Left lobe of liver (tissue), 2 donors: ENCODE measurements around the gene CLIP4. TPM values are rescaled to one million over a fixed set of nuclear protein-coding genes. Genes with fewer than 3 reads are reported as not detected.
"Not testable (repeated sequence)": the region's sequence is repeated elsewhere in the genome, so short reads cannot be mapped to it uniquely, and the experiment has no call there.

Experiments
- ATAC-seq: fragments of 200-7000 bp; cut with Tn5 transposase; one replicate; pipeline ENCODE4 v1.9.1; 2020; ENCODE audit warnings: mild to moderate bottlenecking, moderate library complexity
- DNase-seq: peaks from one replicate; pipeline ENCODE4 v3.0.0-alpha.2; 2020; ENCODE audit warnings: low spot score
- total RNA-seq: library from RNA; stranded (reverse); gene quantifications from one replicate; pipeline ENCODE4 v1.2.1, GENCODE V29; 2021
- donor health status: DM: no; HTN: no; CAD: no; lungs with moderate emphysema.
- donor health status: DM: no; HTN: yes; CAD: no.

CLIP4 gene
- total RNA-seq, 1 donor from 2014 or later: 3.8 TPM

DNA sequence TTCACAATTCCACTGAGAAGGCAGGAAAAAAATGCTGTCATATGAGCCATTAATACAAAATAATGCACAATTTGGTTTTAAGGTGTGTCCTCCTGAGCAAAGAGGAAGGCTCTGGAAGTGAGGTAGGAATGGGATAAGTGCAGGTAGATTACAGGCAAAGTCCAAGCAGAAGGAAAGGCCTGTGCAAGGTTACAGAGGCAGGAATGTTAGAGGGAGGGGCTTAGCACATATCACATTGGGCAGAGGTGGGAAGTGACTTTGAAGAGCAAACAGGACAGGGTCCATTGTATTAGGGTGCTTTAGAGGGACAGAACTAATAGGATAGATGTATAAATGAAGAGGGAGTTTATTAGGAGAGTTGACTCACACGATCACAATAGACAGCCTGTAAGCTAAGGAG is 14.7 kb upstream of the CLIP4 start:
- ATAC-seq (no peak), DNase-seq (no peak)

DNA sequence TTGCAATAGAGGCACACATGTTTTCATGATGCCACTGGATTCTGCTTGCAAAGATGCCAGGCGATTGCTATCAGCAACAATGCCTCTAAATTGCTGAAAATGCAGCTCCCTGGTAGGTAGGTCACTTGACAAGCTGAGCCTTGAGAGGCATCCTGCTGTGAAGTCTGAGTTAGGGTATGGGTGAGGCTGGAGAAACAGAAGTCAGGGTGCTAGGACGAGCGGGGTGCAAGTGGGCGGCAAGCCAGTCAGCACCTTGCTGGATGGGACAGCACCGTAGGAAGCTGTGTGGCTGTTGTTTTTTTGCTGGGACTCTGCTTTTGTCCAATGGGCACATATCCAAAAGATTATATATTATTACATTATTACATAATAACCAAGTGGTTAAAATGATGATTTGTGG is 10.5 kb upstream of the CLIP4 start:
- DNase-seq (no peak), ATAC-seq (no peak)

DNA sequence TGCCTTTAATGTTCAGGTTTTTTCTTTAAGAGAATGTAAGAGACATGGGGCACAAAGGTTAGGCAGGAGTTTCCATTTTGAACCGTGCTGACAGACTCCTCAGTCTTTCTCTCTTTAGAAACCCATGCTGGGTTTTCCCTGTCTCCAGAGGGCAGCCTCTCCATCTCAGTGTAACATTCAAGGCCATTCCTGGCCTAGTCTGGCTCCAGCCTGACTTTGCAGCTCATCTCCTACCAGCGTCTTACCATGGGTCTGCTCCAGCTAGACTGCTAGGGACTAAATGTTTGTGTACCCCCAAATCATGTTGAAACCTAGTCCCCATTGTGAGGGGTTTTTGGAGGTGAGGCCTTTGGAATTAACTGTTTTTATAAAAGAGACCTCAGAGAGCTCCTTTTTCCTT is 9.8 kb upstream of the CLIP4 start:
- ATAC-seq (no peak), DNase-seq (no peak)

DNA sequence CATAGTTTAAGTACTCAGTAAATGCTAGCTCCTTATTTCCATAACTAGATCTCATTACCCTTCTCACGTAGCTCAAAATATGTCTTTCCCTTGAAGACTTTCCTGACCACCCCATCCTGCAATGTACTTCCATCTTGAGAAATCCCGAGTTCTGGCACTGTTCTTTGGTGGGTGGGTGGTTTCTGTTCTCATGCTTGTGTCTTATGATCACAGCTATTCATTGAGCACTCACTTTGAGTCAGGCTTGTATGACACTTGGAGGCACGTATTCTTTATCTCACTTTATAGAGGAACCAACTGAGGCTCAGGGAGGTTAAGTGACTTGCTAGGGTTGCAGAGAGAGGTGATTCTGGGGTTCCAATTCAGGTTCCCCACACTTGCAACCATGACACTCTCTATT is 9.0 kb upstream of the CLIP4 start:
- ATAC-seq: no peak

DNA sequence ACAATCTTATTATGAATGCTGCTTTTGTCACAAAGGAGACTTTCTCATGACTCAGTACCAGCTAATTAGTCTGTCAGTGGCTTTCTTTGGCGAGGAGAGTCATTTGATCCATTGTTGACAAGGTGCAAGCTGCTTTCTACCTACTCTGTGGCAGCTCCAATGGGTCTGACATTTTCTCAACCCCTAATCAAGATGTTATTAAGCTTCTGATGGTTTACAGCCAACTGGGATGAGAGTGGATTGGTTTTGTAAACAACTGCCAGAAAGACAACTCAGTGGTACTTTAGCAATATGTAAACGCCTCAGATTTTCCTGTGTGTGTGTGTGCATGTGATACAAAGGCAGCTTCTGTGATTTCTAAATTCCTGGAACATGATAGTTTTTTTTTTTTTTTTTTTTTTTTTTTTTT is 8.2 kb upstream of the CLIP4 start:
- no peak for ATAC-seq

More for the DNA sequence above, 9.0 kb upstream of the CLIP4 start:
- DNase-seq: no peak

DNA sequence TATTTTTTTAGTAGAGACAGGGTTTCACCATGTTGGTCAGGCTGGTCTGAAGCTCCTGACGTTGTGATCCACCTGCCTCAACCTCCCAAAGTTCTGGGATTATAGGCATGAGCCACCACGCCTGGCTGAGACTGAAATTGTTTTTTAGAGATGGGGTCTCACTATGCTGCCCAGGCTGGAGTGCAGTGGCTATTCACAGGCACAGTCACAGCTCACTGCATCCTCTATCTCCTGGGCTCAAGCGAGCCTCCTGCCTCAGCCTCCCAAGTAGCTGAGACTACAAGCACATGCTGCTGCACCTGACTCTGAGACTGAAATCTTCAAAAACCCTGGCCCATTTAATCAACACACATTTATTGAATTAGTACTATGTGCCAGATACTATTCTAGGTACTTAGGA is 7.7 kb upstream of the CLIP4 start:
- not testable (repeated sequence) for DNase-seq, ATAC-seq

More for the DNA sequence above, 8.2 kb upstream of the CLIP4 start:
- no peak for DNase-seq

DNA sequence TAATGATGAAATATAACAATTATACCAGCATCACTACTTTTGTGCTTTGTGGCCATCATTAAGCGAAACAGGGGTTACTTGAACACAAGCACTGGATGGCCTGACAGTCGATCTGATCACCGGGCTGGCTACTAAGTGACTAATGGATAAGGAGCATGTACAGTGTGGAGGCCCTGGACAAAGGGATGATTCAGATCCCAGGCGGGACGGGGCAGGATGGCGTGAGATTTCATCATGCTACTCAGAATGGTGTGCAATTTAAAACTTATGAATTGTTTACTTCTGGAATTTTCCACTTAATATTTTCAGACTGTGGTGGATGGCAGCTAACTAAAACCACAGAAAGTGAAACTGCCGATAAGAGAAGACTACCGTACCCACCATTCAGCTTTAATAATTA is 7.0 kb upstream of the CLIP4 start:
- DNase-seq (no peak), ATAC-seq (no peak)

DNA sequence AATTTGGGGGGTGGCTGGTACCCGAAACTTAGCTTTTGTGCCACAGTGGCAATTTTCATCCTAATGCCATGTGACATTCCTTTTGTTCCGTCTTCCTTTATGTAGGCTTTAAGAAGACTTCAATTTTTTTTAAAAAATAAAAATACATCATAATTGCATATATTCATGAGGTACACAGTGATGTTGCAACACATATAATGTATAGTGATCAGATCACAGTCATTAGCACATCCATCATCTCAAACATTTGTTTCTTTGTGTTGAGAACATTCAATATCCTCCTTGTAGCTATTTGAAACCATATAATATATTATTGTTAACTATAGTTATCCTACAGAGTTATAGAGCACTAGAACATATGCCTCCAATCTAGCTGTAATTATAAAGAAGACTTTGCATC is 6.0 kb upstream of the CLIP4 start:
- no peak for ATAC-seq
- no peak for DNase-seq

DNA sequence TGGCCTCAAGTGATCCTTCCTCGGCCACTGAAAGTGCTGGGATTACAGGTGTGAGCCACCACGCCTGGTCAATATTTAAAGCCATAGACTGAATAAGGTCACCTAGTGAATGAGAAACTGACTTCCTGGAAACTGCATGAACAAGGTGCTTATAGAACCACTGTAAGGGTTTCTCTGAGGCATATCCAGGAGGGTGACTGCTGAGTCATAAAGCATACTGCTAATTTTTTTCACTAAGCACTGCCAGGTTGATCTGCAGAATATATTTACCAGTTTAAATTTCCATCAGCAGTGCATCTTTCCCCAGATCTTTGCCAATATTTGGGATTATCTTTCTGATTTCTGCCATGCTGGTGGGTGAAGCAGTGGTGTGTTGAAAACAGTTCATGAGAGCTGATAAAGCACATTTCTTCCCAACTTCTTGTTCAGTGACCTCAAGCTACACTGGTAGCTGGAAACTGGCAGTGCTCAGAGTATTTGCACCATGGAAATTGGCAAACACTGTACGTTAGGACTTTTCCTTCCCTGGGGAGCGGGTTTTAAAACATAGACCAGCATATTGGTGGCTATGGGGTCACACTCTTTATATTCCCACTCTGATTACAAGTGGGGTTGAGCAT is 4.2 kb upstream of the CLIP4 start:
- ATAC-seq: no peak

DNA sequence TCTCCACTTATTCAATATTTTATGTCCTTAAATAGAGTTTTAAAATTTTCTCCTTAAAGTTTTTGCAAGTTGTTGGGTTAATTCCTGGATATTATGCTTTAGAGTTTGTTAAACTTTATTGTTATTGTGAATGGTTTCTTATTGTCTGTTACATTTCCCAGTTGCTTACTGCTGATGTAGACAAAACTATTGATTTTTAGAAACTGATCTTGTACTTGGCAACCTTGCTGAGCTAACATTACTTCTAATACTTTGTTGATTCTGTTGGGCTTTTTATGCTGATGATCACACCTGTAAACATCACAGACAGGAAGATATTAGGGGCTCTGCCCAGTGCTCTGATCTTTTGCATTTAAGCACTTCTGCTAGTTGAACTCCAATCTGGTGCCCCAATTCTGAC is 2.8 kb upstream of the CLIP4 start:
- DNase-seq: no peak
- no peak for ATAC-seq

More for the DNA sequence above, 4.2 kb upstream of the CLIP4 start:
- no peak for DNase-seq

DNA sequence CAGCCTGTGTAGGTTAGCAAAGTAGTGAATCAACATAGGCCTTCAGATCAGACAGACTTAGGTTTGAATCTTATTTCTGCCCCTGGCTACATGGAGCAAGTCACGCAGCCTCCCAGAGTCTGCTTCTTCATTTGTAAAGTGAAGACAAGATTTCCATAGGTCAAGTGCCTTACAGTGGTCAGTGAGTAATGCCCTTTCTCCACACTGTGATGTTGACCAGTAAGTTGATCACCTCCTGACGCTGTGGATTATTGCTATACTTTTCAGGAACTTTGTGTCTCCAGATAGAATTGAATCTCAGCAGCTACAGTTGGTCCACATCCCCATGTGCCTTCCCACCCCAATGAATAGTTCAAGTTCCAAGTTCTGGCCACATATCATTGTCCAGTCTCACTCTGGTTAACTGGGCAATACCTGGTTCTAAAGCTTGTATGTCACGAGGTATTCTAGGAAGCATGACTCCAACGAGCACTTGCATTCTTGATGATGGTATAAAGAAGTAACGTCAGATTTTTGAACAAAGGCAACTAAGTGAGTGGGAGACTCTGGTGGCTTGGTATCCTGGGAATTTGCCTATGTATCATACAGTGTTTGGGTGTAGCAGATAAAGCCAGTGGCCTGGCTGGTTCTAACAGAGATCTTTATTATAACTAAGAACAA is 2.1 kb upstream of the CLIP4 start:
- DNase-seq (no peak), ATAC-seq (no peak)

DNA sequence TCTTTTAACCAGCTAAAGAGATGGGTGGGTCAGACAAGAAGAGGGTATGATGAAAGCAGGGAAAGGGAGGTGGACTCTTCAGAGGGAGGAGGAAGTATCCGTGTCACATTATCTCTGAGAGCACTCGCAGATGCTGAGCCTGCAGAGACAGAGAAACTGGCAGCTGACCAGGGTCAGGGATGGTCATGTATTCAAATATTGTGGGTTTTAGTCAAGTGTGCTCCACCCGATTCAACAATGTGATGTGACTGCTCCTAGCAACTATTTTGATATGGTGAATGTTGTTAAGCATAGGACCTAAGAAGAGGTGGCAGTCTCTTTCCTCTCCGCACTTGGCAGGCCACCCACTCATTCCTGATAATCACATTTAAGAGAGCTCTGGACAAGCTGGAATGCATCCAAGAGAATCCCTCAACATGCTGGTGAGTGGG is 1.3 kb upstream of the CLIP4 start:
- ATAC-seq (peak; percentile 25), DNase-seq (no peak)

DNA sequence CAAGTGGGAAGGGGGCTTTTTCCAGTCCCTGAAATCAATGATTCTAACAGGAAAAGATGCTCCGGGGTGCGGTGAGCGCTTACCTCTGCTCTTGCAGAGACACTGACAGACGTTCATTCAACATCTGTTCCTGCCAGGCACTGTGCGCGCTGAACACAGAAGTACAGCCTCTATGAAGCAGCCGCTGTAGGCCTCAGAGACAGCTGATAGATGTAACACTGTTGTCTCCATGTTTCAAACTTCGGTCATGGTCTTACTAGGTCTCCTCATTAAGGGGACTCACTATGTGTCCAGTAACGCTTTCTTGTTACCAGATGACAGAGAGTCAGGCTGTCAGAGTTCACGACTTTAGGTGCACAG is 649 bp upstream of the CLIP4 start:
- DNase-seq: no peak
- ATAC-seq: no peak

DNA sequence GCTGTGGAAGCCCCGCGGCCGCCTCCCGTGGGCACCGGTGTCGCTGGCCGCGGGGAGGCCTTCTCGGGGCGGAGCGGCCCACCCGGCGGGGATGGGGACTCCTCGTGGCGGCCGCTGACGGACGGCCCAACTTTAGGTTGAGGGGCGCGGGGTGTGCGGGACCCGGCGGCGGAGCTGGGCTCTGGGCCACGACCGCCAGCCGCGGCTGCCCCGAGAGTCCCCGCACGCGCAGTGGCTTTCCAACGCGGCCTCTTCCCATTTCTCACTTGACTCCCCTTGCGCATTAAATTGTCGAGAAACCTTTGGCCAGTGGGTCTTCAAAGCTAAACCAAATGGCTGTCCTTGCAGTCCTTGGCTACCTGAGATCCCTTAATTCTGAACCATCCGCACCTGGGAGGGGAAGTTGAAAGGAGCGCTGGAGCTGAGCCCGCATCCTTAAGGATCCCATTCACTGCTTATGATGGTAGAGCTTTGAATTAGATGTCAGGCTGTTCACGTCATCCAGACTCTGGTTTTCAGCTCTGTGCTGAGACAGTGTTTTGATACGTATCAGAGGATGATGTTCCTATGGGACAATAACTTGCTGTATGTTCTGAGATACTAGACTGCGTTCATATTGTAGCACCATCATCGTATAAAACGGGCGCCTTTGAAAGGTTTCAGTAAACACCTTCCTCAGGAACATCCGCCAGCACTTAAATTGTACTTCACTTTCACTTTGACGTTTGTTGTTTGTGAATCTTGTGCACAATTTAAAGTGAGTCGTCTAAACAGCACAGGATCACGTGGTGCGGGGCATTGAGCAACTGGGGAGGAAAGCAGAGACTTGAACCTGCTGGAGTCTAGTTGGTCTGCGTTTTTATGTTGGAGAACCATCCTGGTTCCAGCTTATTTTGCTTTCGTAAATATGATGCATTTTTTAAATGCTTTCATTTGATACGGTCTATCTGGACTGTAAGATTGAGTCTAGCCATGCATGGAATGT is 874 bp downstream of the CLIP4 start:
- DNase-seq (peak; percentile 66), ATAC-seq (peak; percentile 57)

DNA sequence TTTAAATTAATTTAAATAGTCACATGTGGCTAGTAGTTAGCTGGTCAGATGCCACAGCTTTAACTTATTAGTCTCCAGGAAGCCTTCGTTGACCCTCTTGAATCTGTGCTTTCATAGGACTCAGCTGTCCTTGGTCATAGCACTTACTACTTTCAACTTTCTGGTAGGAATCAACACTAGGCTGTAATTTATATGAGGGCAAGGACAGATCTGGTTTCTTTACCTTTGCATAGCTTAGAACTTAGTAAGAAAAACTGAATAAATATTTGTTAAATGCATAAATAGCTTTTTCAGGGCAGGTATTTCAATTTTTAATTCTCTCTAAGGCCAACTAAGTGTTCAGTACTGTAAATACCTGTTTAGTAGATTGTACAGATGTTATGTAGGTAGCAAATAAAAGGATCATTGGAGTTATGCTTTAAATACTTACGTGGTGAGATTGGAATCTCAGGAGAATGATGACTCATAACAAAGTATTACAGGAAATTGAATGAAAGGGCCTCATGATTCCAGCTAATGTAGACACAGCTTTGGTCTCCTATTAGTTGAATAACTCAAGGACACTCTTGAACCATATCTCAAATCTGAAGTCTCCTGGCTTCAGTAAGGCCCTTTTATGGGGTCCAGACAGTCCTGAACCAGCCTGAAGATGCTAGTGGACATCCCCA is 2.6 kb downstream of the CLIP4 start:
- no peak for DNase-seq
- ATAC-seq: no peak

DNA sequence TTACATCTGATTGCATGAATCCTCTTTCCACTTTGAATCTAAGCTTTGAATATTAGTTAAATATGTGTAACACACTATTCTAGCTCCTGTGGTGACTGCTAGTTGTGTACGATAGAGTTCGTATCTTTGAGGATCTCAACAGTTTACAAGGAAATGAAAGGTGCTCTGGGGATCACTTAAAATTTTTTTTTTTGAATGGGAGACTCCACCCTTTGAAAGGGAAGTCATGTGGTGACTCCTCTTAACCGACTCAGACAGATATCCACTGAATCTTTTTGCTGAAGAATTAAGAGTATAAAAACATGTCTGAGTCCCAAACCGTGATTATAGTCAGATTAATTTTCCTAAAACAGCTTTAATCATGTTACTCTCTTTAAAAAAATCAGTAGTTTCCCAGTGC is 4.0 kb downstream of the CLIP4 start:
- ATAC-seq: no peak
- no peak for DNase-seq

DNA sequence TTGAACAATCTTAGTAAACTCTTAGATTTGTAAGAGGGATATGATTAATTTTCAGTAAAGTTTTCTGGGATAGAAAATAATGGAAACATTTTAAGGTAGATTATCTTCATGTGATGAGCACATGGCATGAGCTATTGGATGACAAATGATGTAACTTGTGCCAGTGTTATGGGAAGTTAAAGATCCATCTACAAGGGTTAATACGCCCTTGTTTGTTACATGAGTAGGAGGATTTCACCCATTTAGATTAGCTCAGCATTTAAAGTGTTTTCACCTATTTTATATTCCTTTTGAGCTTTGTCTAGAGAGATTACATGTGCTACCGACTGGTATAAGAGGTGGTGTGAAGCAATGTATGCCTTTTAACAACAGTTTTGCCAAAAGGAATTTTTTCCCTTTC is 5.6 kb downstream of the CLIP4 start:
- ATAC-seq: no peak
- no peak for DNase-seq

DNA sequence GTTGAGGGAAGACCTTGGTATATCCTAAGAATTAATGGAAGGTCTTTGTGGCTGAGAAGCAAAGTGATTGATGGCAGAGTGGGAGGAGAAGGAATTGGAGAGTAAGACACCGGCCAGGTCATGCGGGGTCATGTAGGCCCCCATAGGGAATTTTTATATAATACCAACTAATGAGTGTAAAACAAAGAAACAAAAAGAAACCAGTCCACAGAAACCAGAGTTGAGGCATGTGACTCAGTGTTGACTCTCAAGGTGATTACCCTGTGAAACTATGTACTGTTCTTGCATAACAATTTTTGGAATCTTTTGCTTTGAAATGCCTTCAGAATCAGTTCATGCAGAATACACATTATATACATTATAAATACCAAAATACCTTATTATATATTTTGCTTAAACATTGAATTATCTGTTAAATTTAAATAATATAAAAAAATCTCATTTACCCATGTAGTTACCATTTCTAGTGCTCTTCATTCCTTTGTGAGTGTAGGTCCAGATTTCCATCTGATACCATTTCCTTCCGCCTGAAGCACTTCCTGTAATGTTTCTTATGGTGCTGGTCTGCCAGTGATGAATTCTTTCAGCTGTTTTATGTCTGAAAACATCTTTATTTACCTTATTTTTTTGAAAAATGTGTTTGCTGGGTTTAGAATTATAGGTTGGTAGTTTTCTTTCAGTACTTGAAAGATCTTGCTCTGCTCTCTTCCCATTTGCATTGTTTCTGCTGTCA is 8.6 kb downstream of the CLIP4 start:
- ATAC-seq (peak; percentile 29), DNase-seq (no peak)

DNA sequence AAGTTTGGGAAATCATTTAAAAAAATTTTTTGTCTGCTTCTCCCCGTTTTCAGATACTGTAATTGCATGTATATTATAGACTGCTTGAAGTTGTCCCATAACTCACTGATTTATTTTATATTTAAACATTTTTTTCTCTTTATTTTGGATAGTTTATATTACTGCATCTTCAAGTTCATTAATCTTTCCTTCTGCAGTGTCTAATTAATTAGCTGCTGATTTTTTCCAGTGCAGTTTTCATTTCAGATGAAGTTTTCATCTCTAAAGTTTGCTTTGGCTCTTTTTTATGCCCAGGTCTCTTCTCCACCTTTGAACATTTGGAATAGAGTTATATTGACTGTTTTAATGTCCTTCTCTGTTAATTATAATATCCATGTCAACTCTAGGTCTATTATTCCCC is 9.3 kb downstream of the CLIP4 start:
- ATAC-seq (no peak), DNase-seq (no peak)

DNA sequence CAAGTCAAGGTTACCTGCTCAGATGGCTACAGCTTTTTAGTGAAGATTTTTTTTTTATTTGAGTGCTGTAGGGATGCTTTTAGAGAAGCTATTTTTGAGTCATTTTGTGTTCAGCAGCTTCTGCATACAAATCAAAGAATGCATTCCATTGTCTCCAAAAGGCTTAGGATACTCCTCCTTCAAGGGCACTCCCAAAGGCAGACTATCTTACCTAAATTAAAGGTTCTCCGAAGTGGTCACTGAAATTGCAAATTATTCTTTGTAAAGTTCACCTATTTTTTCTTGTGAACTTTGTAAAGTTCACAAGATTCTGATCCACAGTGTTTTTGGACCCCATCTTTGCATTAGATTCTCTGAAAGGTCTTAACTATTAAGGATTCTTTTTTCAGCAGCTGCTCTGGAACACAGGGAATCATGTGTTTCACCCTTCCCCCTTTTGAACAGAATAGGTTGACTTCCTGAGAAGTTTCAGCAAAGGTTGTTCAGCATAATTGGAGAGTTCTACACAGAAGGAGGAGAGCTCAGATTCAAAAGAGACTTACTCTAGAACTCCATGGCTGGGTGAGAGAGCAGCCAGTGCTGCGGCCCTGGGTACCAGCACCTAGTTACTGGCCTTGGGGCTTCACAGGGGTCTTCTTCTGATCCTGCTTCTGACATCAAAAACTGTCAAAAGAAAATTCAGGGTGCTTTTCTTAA is 14.5 kb downstream of the CLIP4 start:
- peak; percentile 48 for ATAC-seq

More for the DNA sequence above, 14.5 kb downstream of the CLIP4 start:
- no peak for DNase-seq
